Ecto neural progenitor cell (in vitro differentiated cells): ENCODE results near the gene FLNC.

Source experiments
- DNase-seq: peaks from one replicate; pipeline ENCODE4 v3.0.0-alpha.2; 2018; ENCODE audit warnings: low spot score

FLNC gene

DNA sequence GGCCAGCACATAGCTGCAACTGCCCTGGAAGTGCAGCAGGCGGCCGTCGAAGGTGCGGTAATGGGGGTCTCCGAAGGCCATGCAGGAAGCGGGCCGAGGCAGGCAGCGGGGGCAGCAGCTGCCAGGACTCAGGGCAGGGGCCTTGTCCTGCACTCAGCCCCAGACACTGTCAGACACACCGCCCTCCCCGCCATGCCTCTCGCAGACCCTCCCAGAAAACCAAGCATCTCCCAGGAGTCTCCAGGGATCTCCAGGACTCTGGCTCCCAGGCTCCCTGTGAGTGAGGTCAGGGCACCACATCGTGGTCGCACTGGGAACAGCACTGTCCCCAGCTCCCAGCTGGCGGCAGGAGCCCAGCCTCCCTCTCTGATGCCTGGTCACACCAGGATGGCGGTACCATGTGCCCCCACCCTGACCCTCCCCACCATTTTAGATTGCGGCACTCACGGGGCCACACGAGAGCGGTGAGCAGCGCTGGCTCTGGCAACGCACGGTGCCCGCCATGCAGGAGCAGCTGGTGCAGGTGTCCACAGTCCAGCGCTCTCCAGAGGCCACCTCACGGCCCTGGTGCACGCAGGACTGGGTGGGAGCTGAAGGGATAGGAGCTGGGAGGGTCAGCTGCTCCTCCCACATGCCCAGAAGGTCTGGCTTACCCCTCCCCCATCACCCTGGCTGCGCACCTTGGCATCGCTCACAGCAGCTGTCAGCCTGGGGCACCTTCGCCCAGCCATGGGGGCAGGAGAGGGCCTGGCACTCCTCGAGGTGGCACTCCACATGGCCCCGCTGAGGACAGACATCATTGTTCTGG lies 49.9 kb downstream of the FLNC start:
- peak; percentile 86 for DNase-seq

DNA sequence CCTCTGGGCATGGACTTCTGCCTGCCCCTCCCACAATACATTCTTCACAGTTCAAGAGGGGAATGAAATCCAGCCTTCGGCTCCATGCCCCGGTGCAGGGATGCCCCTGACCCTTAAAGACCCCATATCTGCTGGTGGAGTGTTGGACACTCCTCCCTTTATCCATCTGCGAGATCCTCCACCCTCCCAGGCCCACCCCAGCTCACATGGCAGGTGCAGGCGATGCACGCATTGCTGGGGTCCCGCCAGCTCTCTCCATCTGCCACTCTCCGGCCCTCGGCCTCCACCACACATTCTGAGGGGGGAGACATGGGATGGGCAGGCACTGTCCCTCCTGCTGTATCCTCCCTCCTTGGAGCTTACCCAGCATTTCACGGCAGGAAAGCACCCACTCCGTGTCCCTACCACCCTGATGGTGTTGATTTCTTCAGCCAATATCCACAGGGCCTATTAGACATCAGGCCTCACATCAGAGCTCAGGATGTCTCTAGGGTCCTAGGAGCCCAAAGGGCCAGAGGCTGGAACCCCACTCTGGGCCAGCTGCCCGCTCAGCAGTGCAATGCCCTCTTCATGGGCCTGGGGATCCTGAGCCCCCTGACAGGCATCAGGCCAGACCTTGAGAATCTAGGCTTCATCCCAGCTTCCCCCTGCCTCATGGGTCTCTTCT lies 50.7 kb downstream of the FLNC start:
- DNase-seq = no peak

DNA sequence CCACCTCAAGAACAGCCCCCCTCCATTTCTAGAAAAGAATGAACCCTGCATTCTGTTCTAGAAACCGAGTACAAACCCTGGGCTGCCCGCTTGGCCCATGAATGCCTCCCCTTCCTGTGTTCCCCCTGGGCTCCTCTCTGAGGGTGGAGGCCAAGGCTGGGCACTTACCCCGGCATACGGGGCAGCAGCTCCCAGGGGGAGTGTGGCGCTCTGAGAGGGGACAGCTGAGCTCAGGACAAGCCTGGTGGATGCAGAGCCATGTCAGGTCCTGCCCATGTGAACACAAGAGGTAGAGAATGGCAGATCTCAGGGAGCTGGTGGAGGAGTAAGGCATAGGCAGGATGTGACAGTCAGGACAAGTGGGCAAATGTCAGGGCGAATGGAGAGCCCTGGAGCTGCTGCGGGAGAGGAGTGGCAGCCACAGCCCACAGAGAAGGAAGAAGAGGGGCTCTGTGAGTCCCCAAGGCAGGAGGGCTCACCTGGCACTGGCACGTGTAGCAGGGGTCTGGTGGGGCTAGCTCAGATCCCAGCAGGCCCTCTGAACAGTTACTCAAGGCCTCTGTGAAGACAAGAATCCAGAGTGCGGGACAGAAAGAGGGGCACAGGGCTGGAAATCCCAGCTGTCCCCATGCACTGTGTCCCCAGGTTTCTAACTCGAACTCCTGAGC lies 51.4 kb downstream of the FLNC start:
- DNase-seq = no peak

DNA sequence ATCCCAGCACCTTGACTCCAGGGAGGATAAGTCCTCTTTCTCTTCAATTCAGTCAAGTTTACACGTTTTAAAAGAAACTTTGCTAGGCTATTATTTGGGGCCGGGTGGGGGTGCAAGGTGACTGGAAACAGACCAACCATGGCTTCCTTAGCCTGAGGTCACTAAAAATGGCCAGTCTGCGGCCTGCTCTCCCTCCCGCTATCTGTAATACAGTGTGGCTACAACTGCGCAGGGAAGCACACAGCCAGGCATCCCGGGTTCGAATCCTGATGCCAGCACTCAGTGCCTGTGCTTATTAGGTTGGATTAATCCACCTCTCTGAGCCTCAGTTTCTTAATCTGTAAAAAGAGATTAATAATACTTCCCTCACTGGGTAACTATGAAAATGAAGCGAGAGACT lies 51.9 kb downstream of the FLNC start:
- no peak for DNase-seq

DNA sequence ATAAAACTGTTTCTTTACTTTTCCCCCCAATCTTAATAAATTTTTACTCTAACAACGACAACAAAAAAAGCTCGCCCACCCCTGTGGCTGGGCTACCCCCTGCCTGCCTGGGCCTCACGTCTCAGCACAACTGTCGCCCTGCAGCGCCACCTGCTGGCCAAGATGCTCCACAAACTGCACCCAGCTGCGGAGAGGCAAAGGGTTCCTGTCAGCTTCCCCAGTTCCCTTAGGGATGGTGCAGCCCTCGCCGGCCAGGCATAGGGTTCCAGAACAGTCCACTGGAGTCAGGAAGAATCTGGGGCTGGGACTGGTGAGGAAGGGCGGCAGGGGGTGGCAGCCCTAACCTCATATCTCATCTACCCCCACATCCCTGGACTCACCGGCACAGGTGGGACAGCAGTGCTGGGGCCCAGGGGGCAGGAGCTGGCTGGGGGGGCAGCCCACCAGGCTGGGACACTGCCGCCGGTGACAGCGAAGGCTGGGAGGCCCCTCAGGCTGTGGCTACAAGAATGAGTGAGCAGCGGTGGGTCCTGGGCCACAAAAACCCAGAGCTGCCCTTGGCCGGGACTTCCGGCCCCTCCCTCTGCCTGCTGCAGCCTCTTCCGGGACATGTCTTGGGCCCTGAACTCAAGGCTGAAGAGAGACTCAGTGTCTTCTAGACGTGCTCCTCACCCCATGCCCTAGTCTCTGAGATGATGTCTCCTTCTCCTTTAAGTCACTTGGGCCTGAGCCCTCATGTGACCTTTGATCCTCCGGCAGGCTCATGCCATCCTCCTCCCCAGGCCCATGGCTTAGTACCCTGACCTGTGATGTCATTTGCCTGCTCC lies 53.6 kb downstream of the FLNC start:
- DNase-seq = peak; percentile 89

DNA sequence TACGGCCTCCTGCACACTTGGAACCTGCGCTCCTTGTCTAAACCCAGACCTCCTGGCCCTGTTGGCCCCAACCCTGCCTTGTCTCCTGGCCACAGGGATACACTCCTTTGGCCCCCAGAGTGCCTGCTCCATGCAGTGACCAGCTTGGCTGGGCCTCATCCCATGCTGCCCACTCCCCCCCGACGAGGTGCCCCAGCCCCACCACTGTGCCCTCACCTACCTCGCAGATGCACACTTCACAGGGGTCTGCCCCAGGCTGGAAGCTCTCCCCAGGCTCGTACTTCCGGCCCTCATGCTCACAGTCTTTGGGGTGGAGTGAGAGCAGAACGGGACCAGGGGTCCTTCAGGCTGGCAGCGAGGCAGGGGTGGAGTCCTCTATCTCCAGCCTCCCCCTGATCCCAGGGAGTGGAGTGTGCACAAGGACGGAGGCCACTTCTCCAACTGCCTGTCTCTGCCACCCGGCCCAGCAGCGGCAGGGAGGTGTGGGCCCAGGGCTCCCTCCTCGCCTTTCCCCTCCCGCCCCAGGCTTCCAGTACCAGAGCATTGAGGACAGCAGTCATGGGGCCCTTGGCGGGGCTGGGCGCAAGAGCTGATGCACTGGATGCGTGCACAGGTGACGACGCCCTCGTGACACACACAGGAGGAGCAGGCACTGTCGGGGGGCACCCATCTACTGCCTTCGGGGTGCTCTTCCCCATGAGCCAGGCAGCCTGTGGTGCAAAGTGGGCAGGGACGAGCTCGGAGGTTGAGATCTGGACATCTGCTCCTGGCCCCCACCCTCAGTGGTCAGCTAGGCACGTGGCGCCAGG lies 54.6 kb downstream of the FLNC start:
- DNase-seq = no peak

DNA sequence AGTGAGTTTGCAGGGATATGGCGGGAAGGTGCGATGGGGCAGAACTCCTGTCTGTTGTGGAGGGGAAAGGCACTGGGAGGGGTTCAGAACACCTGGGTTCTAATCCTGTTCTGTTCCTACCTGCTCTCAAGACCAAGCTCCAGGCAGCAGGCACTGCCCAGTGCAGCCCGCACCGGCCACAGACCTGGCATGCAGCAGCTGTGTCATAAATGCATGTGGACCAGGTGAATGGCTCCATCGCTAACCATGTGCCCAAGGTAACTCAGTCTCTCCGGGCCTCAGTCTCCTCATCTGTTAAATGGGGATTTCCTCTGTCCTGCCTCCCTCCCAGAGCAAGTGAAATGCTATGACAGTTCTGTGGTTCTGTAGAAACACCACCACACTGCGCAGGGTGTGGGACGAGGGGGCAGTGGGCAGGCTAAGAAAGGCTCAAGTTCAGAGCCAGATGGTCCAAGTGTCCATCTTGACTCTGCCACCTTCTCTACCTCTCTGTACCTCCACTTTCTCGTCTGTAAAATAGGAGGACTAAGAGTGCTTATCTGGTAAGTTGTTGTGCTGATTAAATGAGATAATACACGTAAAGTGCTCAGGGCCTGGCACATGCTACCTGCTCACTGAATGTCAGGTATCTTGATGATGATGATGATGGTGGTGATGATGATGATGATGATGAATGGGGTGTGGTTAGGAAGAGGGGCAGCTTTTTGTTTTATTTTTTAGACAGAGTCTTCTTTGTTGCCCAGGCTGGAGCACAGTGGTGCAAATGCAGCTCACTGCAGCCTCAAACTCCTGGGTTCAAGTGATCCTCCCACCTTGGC lies 55.4 kb downstream of the FLNC start:
- no peak for DNase-seq

DNA sequence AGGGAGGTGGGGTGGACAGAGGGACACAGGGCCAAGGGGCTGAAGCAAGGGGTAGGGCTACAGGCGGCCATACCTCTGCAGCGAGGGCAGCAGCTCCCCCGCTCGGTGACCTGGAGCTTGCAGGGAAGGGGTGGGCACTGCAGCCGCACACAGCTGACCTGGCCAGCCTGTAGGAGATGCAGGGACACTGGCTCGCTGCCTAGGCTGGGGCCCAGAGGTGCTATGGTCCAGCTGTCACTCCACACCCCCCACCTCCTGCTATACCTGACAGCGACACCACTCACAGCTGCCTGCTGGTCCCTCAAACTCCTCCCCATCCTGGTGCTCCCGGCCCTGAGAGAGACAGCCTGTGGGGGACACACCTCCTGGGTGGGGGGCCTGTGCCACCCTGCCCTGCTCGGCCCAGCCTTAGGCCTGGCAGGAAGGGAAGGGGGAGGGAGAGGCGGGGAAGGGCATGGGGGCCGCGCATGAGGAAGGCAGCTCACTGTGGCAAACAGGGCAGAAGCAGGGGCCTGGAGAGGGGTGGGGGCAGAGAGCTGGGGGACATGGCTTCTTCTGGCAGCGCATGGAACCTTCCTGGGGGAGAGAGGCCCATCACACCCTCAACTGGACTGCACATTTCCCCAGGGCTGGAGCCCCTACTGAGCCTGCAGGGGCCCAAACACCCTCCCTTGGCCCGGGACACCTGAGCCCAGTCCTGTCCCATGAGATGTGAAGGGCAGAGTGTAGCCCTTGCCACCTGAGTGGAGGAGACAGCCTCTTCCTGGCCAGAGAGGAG lies 56.4 kb downstream of the FLNC start:
- peak; percentile 49 for DNase-seq

DNA sequence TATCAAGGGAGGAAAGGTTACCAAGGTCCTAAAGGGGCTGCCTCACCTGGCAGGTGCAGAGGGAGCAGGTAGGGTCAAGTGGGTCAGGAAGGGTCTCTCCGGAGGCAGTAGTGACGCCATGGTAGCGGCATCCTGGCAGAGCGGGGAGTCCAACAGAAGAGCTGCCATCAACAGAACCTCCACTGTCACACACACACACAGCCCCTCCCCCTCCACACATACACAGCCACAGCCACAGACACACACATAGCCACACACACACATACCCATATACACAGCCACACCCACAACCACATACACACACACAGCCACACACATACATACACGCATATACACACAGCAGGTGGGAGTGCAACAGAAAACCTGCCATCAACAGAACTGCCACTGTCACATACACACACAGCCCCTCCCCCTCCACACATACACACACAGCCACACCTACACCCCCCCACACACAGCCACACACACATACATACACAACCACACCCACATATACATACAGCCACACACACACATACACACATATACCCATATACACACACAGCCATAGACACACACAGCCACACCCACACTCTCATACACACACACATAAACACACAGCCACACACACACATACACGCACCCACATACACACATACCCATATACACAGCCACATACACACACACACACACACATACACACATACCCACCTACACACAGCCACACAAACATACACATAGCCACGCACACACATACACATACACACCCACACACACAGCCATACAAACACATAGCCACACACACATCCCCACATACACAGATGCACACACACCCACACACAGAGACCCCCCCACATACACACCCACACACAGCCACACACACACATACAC lies 57.2 kb downstream of the FLNC start:
- no peak for DNase-seq

DNA sequence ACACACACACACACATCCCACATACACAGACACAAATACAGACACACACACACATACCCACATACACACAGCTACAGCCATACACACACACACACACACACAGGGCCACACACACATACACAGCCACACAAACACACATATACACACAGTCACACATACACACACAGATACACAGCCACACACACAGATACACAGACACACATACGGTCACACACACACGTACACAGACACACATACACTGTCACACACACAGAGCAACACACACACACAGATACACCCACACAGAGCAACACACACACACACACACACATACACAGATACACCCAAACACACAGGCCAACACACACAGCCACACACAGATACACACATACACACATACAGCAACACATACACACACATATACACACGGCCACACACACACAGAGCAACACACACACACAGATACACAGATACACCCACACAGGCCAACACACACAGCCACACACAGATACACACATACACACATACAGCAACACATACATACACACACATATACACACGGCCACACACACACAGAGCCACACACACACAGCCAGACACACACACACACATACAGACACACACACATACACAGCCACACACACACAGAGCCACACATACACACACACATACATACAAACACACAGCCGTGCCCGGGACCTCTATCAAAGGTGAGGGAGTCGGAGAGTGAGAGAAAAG lies 58.0 kb downstream of the FLNC start:
- DNase-seq = no peak

DNA sequence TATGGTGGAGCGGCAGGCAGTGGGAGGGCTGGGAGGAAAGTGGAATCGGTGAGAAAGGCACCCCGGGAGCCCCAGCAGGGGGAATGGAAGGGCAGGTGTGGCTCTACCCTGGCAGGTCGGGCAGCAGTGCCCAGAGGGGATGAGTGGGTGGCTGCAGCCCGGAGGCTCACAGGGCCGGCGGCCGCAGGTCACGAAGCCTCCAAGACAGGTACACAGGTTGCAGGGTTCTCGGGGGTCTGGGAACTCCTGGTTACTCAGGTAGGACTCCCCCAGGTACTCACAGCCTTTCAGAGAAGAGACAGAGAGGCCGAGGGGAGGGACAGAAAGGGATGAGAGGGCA lies 58.5 kb downstream of the FLNC start:
- peak; percentile 46 for DNase-seq

DNA sequence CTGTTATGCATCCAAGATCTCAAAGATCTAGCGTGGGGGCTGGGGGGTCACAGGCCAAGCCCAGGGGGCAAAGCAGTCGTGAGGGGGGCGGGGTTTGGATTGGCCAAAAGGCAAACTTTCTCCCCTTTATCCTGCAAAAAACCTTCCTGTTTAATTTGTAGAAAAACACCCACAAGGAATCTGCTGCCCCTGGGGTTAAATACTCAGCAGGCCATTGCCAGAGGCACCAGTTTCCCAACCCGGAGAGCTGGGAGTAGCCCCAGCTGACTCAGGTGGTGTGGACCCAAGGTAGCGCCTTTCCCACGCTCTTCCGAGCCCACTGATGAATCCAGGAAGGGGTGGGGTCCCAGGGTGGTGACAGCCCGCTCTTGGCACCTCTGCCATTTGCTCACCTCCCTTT lies 58.9 kb downstream of the FLNC start:
- peak; percentile 49 for DNase-seq

DNA sequence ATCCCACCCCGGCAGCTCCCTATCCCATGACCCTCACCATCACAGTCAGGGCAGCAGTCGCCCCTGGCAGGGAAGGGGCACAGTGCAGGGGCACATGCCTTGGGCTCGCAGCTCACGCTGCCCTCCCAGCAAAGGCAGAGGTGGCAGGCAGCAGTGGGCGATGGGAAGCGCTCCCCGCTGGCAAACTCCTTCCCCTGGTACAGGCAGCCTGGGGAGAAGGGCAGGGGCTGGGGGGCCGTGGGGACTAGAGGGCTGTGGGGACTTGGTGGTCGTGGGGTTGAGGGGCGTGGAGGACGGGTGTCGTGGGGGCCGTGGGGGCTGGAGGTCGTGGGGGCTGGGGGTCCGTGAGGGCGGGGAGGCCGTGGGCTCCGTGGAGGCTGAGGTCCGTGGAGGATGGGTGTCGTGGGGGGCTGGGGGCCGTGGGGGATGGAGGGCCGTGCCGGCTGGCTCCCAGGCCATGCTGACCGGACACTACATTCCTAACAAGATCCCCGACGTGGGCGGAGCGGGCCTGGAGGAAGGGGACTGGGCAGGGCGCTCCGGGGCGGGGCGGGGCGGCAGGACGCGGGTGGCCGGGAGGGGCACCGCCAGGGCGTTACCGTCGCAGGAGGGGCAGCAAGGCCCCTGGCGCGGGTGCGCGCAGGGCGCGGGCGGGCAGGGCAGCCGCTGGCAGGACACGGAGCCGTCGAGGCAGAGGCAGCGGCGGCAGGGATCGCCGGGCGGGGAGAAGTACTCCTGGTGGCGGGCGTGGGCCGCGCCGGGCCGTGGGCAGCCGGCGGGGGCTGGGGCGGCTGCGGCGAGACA lies 60.3 kb downstream of the FLNC start:
- peak; percentile 80 for DNase-seq

DNA sequence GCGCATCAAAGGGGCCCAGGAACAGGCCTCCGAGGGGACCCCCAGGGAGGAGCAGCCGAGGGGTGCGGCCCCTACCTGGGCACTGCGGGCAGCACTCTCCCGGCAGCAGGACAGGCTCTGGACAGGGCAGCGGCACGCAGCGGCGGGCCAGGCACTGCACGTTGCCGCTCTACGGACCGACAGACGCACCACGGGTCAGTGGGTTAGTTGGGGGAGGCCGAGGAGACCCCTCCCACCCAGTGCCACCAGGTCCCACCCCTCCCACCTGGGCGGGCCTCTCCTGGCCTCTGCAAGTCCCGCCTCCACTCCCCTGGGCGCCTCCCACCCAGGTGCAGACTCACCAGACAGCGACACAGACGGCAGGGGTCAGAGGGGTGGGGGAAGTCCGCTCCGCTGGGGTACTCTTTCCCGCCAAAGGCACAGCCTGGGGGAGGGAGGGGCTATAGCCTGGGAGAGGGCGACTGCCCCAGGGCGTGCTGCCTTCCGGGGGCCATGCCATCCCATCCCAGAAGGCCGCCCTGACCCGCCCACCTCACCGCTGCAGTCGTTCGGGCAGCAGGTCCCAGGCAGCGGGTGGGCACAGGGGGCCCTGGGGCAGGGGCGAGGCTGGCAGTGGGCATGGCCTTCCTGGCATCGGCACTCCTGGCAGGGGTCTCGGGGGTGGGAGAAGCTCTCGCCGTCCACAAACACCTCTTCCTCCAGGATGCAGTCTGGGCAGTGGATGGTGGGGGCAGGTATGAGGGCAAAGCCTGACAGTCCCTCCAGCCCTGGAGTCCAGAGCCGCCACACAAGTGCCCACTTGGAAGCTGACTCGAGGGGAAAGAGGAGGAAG lies 61.1 kb downstream of the FLNC start:
- no peak for DNase-seq

DNA sequence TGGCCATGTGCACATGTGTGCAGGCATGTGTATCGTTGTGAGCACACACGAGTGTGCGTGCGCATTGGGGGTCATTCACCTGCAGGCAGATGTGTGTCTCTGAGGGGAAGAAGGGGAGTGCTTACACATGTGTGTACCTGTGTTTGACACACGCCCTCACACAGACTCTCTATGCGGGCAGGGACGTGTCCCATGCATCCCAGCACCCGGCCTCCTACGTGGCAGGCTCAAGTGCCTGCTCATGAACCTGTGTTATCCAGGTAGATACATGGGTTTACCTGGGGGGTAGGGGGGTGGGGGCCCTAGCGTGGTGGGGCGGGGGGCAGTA lies 61.7 kb downstream of the FLNC start:
- DNase-seq = no peak

DNA sequence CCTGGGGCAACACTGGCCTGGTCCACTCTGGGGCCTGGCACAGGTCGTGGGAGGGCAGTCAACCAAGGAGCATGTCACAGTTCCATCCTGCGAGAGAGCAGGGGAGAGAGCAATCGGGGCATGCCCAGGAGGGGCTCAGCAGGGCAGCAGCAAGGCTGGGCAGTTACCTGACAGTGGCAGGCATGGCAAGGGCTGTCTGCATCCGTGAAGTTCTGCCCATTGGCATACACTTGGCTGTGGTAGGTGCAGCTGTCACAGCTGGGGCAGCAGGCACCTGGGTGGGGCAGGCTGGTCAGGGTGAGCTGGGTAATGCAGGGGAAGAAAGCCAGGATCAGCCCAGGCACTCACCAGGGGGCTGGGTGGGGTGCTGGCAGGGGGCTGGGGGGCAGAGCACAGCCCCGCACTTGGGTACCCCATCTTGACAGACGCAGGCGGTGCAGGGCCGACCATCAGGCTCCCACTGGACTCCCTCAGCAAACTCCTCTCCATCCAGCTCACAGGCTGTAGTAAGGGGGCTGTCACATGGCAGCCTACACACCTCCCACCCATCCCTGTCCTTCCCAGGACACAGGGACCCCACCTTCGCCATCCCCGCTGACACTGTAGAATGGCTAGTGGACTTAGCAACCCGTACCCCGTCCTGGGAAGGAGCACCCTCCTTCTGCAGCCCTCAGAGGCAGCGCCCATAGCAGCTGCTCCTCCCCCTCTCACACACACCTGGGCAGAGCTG lies 62.5 kb downstream of the FLNC start:
- DNase-seq = no peak
